Psoas muscle (tissue), 8 donors: ENCODE measurements around the gene GLUD2. TPM values are rescaled to one million over a fixed set of nuclear protein-coding genes. Genes with fewer than 3 reads are reported as not detected.
"Not testable (repeated sequence)": the region's sequence is repeated elsewhere in the genome, so short reads cannot be mapped to it uniquely, and the experiment has no call there.

Experiments used
- ATAC-seq, 4 donors: fragments of 200-7000 bp; cut with Tn5 transposase; one replicate each; pipeline ENCODE4 v1.9.1; 2020; ENCODE audit warnings: moderate library complexity in 3 of 4, mild to moderate bottlenecking in 2 of 4
- DNase-seq, 2 donors: peaks; one replicate each; pipeline ENCODE4 v3.0.0-alpha.2; 2020
- H3K27ac ChIP-seq: fragments of 200-600 bp; one replicate; pipeline ENCODE4 v1.8.0; 2022
- H3K27me3 ChIP-seq, 3 donors: fragments of 200-600 bp in 1 of 3; one replicate each; pipeline versions ENCODE4 v1.6.1 to v1.8.0; 2013 to 2022; ENCODE audit warnings: low read length in 2 of 3, mild to moderate bottlenecking in 2 of 3, moderate library complexity in 1 of 3; ENCODE audit not compliant: insufficient read depth in 3 of 3
- H3K36me3 ChIP-seq, 2 donors: fragments of 200-600 bp in 1 of 2; one replicate each; pipeline versions ENCODE4 v1.6.1 to v1.8.0; 2013 to 2022; ENCODE audit warnings: low read depth in 1 of 2, mild to moderate bottlenecking in 1 of 2, moderate library complexity in 1 of 2; ENCODE audit not compliant: insufficient read depth in 1 of 2
- H3K4me1 ChIP-seq: fragments of 200-600 bp; one replicate; pipeline ENCODE4 v1.8.0; 2022
- H3K4me3 ChIP-seq: fragments of 200-600 bp; one replicate; pipeline ENCODE4 v1.8.0; 2022; ENCODE audit warnings: mild to moderate bottlenecking
- H3K9me3 ChIP-seq: fragments of 200-600 bp; one replicate; pipeline ENCODE4 v1.8.0; 2022
- WGBS, 3 donors: extraction: QIAGEN DNeasy Blood & Tissue Kit; methylation state at CpG; one replicate each; pipeline versions ENCODE4 v1.1.6 to v1.1.7; 2013; 5-methylcytosine and 5-hydroxymethylcytosine counted together
- intact Hi-C, 2 donors: fragments of 100-400 bp; cut with DNase I; formaldehyde crosslinking; loops; one replicate each; pipeline versions ENCODE4 v1.11.0 to v1.14.2; 2022
- polyA plus RNA-seq, 3 donors: library from polyadenylated mRNA; stranded (reverse); fragments of 200-250 nt; gene quantifications; one replicate each; pipeline ENCODE4 v1.2.3, GENCODE V29; 2013
- total RNA-seq, 4 donors: library from RNA; stranded (reverse); fragmentation: NEBNext Ultra II Directional in 2 of 4; extraction: Animal tissue kit (Norgen Biotek cat#: 25700) in 2 of 4; gene quantifications; one replicate each; pipeline versions ENCODE4 v1.2.1 to v1.2.4, GENCODE V29; 2021 to 2023
- TF ChIP-seq, protein P1 (sequence below): fragments of 200-600 bp; IDR thresholded peaks from one replicate; pipeline ENCODE4 v1.8.0; 2022; ENCODE audit warnings: antibody characterized with exemption
- donor health status: healthy with polysubstance abuse.
- donor health status: DM: no; HTN: no; CAD: no; lungs with moderate emphysema.
- donor health status: Bipolar disorder and iron deficiency.
- donor health status: healthy.
- donor health status: DM: yes; HTN: yes; CAD: no.
- donor health status: DM: no; HTN: no; CAD: no.
- donor health status: DM: no; HTN: no; CAD: no.
- donor health status: DM: yes; HTN: yes; CAD: no.

The GLUD2 gene
- total and polyA plus RNA-seq, 7 donors, result 0.28 to 0.54 (median 0.32) TPM

DNA sequence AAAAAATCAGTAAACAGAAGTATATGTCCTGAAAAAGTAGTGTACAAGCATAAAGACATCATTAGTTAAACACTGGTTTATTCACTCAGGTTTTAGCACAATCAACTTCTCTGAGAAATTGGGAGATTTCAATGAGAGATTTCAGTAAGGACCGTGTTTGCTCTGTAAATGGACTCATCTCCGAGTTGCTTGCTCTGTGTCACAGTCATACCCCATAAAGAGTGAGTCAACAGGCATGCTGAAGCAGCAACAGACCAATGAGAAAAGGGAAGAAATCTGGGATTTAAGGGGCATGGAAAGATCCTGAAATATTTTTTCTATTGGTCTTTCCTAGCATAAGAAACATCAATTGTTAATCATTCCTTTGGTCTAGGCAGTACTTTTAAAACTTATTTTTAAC lies 4.7 kb downstream of the GLUD2 start:
- no peak overlapping the region for H3K27ac ChIP-seq
- H3K4me3 ChIP-seq, result no peak overlapping the region
- intact Hi-C loops, result no loop called here
- TF ChIP-seq, protein P1, sequence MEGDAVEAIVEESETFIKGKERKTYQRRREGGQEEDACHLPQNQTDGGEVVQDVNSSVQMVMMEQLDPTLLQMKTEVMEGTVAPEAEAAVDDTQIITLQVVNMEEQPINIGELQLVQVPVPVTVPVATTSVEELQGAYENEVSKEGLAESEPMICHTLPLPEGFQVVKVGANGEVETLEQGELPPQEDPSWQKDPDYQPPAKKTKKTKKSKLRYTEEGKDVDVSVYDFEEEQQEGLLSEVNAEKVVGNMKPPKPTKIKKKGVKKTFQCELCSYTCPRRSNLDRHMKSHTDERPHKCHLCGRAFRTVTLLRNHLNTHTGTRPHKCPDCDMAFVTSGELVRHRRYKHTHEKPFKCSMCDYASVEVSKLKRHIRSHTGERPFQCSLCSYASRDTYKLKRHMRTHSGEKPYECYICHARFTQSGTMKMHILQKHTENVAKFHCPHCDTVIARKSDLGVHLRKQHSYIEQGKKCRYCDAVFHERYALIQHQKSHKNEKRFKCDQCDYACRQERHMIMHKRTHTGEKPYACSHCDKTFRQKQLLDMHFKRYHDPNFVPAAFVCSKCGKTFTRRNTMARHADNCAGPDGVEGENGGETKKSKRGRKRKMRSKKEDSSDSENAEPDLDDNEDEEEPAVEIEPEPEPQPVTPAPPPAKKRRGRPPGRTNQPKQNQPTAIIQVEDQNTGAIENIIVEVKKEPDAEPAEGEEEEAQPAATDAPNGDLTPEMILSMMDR, result no peak
- no peak for ATAC-seq
- no peaks in the 10 kb centered on the region for H3K36me3 ChIP-seq
- no peaks in the 10 kb centered on the region for H3K27me3 ChIP-seq
- DNase-seq, result no peak
- no peaks in the 10 kb centered on the region for H3K9me3 ChIP-seq
- H3K4me1 ChIP-seq, result no peaks in the 10 kb centered on the region
- 58 to 71% (median 71%) methylated on average over 2 of the region's 2 CpGs for WGBS, 3 donors

DNA sequence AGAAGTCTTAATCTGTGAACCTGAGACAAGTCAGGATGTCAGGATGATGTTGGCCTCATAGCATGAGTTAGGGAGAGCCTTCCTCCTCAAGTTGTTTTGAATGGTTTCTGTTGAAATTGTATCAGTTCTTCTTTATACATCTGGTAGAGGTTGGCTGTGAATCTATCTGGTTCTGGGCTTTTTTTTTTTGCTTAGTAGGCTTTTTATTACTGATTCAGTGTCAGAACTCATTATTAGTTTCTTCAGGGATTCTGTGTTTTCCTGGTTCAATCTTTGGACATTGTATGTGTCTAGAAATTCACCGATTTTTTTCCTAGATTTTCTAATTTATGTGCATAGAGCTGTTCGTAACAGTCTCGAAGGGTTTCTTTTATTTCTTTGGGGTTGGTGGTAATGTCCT lies 14.9 kb downstream of the GLUD2 start:
- Histone ChIP-seq H3K4me1 (no peaks in the 10 kb centered on the region), H3K36me3 (no peaks in the 10 kb centered on the region), H3K4me3 (no peak overlapping the region), H3K9me3 (no peaks in the 10 kb centered on the region), H3K27ac (no peak overlapping the region), H3K27me3 (no peaks in the 10 kb centered on the region)
- WGBS, 3 donors, result 92 to 100% (median 95%) methylated on average over 3 of the region's 3 CpGs
- ATAC-seq (no peak), DNase-seq (no peak)
- intact Hi-C loops, result no loop called here
- TF ChIP-seq, protein P1, result no peak

DNA sequence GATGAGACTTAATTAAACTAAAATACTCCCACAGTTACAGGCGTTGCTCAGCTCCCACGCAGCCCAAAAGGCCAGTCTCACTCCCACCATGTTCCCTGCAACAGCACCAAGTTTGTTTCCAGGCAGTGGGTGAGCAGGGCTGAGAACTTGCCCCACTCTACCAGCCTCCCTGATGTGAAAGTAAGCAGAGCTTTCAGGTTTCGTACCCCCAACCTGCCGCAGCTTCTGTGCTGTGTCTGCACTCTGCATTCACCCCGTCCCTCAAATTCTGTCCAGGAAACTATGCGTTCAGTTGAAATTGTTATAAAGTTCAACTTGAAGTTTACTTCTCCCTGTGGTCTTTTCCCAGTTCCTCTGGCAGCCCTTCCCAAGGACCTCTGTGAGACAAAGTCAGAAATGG lies 17.2 kb downstream of the GLUD2 start:
- H3K9me3 ChIP-seq, result no peaks in the 10 kb centered on the region
- intact Hi-C loops, result no loop called here
- DNase-seq (no peak), ATAC-seq (no peak)
- WGBS, 3 donors, result 84 to 94% (median 93%) methylated on average over 4 to 6 of the region's 6 CpGs
- TF ChIP-seq, protein P1, result no peak
- H3K27me3 ChIP-seq, result no peaks in the 10 kb centered on the region
- no peak overlapping the region for H3K4me3 ChIP-seq
- H3K36me3 ChIP-seq, result no peaks in the 10 kb centered on the region
- no peaks in the 10 kb centered on the region for H3K4me1 ChIP-seq
- no peak overlapping the region for H3K27ac ChIP-seq

DNA sequence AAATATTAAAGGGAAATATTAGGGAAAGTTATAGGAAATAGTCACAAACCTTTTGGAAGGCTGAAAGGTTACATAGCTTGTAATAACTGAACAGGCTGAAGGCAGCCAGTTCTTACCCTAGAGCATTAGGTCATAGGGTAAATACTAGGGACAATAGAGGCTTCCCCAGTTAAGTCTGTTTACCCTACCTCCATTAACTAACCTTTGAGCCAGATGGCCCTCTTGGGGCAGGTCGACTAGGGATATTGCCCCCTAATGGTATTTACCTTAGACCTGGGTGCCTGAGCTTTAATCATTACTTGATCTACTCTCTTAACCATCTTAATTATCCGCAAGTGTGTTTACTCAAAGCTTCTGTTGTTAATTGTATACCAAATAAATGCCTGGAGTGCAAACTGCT lies 36.8 kb downstream of the GLUD2 start:
- H3K36me3 ChIP-seq, intact Hi-C loops, H3K9me3 ChIP-seq, H3K27me3 ChIP-seq, H3K27ac ChIP-seq, H3K4me1 ChIP-seq, H3K4me3 ChIP-seq, DNase-seq, ATAC-seq: not testable (repeated sequence)
- 35 to 51% (median 43%) methylated on average over 2 of the region's 2 CpGs for WGBS, 3 donors

DNA sequence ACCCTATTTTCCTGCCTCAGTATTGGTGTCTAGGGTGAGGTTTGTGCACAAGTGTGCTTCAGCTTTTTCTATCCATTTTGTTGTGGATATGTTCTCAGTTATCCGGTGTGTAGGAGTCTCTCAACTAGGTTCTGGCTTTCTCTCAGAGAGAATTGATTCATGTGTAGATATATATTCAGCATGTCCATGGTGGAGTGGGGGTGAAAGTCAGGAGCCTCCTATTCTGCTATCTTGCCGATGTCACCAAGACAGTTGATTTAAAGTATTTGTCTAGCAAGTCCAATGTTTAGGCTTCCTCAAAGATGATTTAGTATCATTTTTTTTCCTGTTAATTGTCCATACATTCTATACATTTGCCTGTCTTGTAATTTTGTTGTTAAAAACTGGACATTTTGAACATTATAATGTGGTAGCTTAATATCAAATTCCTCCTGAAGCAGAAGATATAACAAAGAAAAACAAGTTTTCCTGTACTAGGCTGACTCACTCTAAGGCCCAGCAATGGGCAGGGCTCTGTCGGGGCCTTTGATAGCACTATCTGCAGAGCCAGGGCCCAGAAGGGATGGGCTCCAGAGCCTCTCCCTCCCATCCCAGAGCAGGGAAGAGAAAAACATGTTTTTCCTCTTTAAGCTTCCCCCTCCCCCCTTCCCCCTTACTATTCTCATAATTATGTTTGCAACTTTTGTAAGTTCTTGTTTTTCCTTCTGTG lies 37.6 kb downstream of the GLUD2 start:
- H3K36me3 ChIP-seq, result no peaks in the 10 kb centered on the region
- DNase-seq (no peak), ATAC-seq (no peak)
- no peaks in the 10 kb centered on the region for H3K9me3 ChIP-seq
- H3K4me1 ChIP-seq, result no peaks in the 10 kb centered on the region
- intact Hi-C loops, result no loop called here
- WGBS, 3 donors, result 79 to 81% (median 80%) methylated on average over 3 of the region's 3 CpGs
- TF ChIP-seq, protein P1, result no peak
- H3K4me3 ChIP-seq, result no peak overlapping the region
- no peaks in the 10 kb centered on the region for H3K27me3 ChIP-seq
- H3K27ac ChIP-seq, result no peak overlapping the region
